Activated naive CD4-positive, alpha-beta T cell treated with Interleukin-2 at 50 U/mL for 16 hours (primary cell): ENCODE results near the gene AMZ2.
"Not testable (repeated sequence)": the region's sequence is repeated elsewhere in the genome, so short reads cannot be mapped to it uniquely, and the experiment has no call there.

Experiments
- DNase-seq: peaks from one replicate; pipeline ENCODE4 v3.0.0-alpha.2; 2020

Gene AMZ2

GRCh38 chr17:68220786-68221185 is 27.1 kb upstream of the AMZ2 start:
- DNase-seq: not testable (repeated sequence)

GRCh38 chr17:68221786-68222185 is 26.1 kb upstream of the AMZ2 start:
- DNase-seq: no peak

- DNase-seq: no peak
Measured at GRCh38 chr17:68222606-68223005, 25.2 kb upstream of the AMZ2 start.

GRCh38 chr17:68225055-68225454 is 22.8 kb upstream of the AMZ2 start:
- DNase-seq: not testable (repeated sequence)

- DNase-seq: peak; percentile 35
Measured at GRCh38 chr17:68228039-68228680, 19.7 kb upstream of the AMZ2 start.

- DNase-seq: no peak
Measured at GRCh38 chr17:68228817-68229570, 18.8 kb upstream of the AMZ2 start.

GRCh38 chr17:68229619-68230018 is 18.2 kb upstream of the AMZ2 start:
- no peak for DNase-seq

- DNase-seq: not testable (repeated sequence)
Measured at GRCh38 chr17:68231131-68231530, 16.7 kb upstream of the AMZ2 start.

- DNase-seq: no peak
Measured at GRCh38 chr17:68231541-68231940, 16.3 kb upstream of the AMZ2 start.

- not testable (repeated sequence) for DNase-seq
Measured at GRCh38 chr17:68232741-68233140, 15.1 kb upstream of the AMZ2 start.

- DNase-seq: peak; percentile 55
Measured at GRCh38 chr17:68234726-68235335, 13.0 kb upstream of the AMZ2 start.

GRCh38 chr17:68235336-68235791 is 12.5 kb upstream of the AMZ2 start:
- DNase-seq: not testable (repeated sequence)

GRCh38 chr17:68237369-68238163 is 10.3 kb upstream of the AMZ2 start:
- DNase-seq: peak; percentile 51

- DNase-seq: peak; percentile 26
Measured at GRCh38 chr17:68238164-68238870, 9.5 kb upstream of the AMZ2 start.

GRCh38 chr17:68238871-68239253 is 9.0 kb upstream of the AMZ2 start:
- peak; percentile 44 for DNase-seq

GRCh38 chr17:68239632-68240366 is 8.0 kb upstream of the AMZ2 start:
- no peak for DNase-seq

- no peak for DNase-seq
Measured at GRCh38 chr17:68246271-68247028, 1.4 kb upstream of the AMZ2 start.

- no peak for DNase-seq
Measured at GRCh38 chr17:68248199-68248825, 469 bp downstream of the AMZ2 start.

GRCh38 chr17:68248891-68249290 is 1.0 kb downstream of the AMZ2 start:
- no peak for DNase-seq

- peak; percentile 23 for DNase-seq
Measured at GRCh38 chr17:68249354-68249765, 1.5 kb downstream of the AMZ2 start.
